HepG2 (cell line): ENCODE results near the gene NOTUM. TPM values are rescaled to one million over a fixed set of nuclear protein-coding genes. Genes with fewer than 3 reads are reported as not detected.

Experiments used
- AGO2 ChIP-seq: fragments of 200-400 bp; formaldehyde crosslinking; optimal IDR thresholded peaks from 2 replicates; pipeline ENCODE3; 2017; ENCODE audit warnings: mild to moderate bottlenecking, low read depth, low read length, moderate library complexity
- CBX5 ChIP-seq: sonication (generic); formaldehyde crosslinking; IDR thresholded peaks from 2 replicates; pipeline ENCODE4 v1.4.0; 2020; ENCODE audit warnings: missing genetic modification reagents, borderline replicate concordance
- DNMT3B ChIP-seq: conservative IDR thresholded peaks from 2 replicates; pipeline ENCODE4 v1.6.1; 2016; ENCODE audit warnings: missing biosample characterization, control low read depth
- EED ChIP-seq: sonication (generic); formaldehyde crosslinking; IDR thresholded peaks from 2 replicates; pipeline ENCODE4 v1.5.0; 2020; ENCODE audit warnings: mild to moderate bottlenecking, missing genetic modification reagents
- EP300 ChIP-seq, 3 experiments: sonication (generic) in 1 of 3; formaldehyde crosslinking in 1 of 3; IDR thresholded peaks; 2 replicates each; pipeline versions ENCODE4 v1.5.1 to v1.6.1; 2011 to 2020; ENCODE audit warnings: low read depth in 2 of 3, low read length in 2 of 3, borderline replicate concordance in 1 of 3, improper control_type of control experiment in 1 of 3, mild to moderate bottlenecking in 1 of 3, missing genetic modification reagents in 1 of 3, moderate library complexity in 1 of 3
- ETV6 ChIP-seq: sonication (generic); formaldehyde crosslinking; conservative IDR thresholded peaks from 2 replicates; pipeline ENCODE4 v1.4.0; 2020; ENCODE audit warnings: missing genetic modification reagents
- FOXO1 ChIP-seq: sonication (generic); formaldehyde crosslinking; IDR thresholded peaks from 2 replicates; pipeline ENCODE4 v1.4.0; 2020; ENCODE audit warnings: missing genetic modification reagents
- HES4 ChIP-seq: sonication (generic); formaldehyde crosslinking; IDR thresholded peaks from 2 replicates; pipeline ENCODE4 v1.9.0; 2021; ENCODE audit warnings: mild to moderate bottlenecking, missing genetic modification reagents, borderline replicate concordance
- HNRNPLL ChIP-seq: fragments of 200-400 bp; formaldehyde crosslinking; IDR thresholded peaks from 2 replicates; pipeline ENCODE4 v1.6.1; 2017; ENCODE audit warnings: mild to moderate bottlenecking, low read depth, low read length; ENCODE audit not compliant: poor library complexity, severe bottlenecking
- KDM3A ChIP-seq: IDR thresholded peaks from 2 replicates; pipeline ENCODE4 v1.6.1; 2018; ENCODE audit warnings: low read depth, missing compliant biosample characterization
- NCOA5 ChIP-seq: sonication (generic); formaldehyde crosslinking; IDR thresholded peaks from 2 replicates; pipeline ENCODE4 v1.4.0; 2020; ENCODE audit warnings: missing genetic modification reagents
- NRL ChIP-seq: sonication (generic); formaldehyde crosslinking; IDR thresholded peaks from 2 replicates; pipeline ENCODE4 v1.5.0; 2020; ENCODE audit warnings: missing genetic modification reagents, mild to moderate bottlenecking, moderate library complexity, borderline replicate concordance
- PHF21A ChIP-seq: sonication (generic); formaldehyde crosslinking; IDR thresholded peaks from 2 replicates; pipeline ENCODE4 v1.5.0; 2020; ENCODE audit warnings: mild to moderate bottlenecking, missing genetic modification reagents
- POLR2AphosphoS5 ChIP-seq: IDR thresholded peaks from 2 replicates; pipeline ENCODE4 v1.6.1; 2012; ENCODE audit warnings: low read depth, low read length
- SAP130 ChIP-seq: IDR thresholded peaks from 2 replicates; pipeline ENCODE4 v1.6.1; 2016; ENCODE audit warnings: low read depth
- TBX2 ChIP-seq: sonication (generic); formaldehyde crosslinking; IDR thresholded peaks from 2 replicates; pipeline ENCODE4 v1.5.0; 2020; ENCODE audit warnings: missing genetic modification reagents, mild to moderate bottlenecking, borderline replicate concordance
- TCF12 ChIP-seq, 2 experiments: fragments of 450-650 bp in 1 of 2; sonication (generic) in 1 of 2; formaldehyde crosslinking in 1 of 2; IDR thresholded peaks; 2 replicates each; pipeline versions ENCODE4 v1.6.1 to v1.8.0; 2017 to 2022; ENCODE audit warnings: antibody characterized with exemption in 1 of 2, mild to moderate bottlenecking in 1 of 2, missing genetic modification reagents in 1 of 2, moderate library complexity in 1 of 2
- ZNF224 ChIP-seq: sonication (generic); formaldehyde crosslinking; IDR thresholded peaks from 2 replicates; pipeline ENCODE4 v1.5.0; 2020; ENCODE audit warnings: mild to moderate bottlenecking, missing genetic modification reagents
- ZNF34 ChIP-seq: sonication (generic); formaldehyde crosslinking; IDR thresholded peaks from 2 replicates; pipeline ENCODE4 v1.4.0; 2020; ENCODE audit warnings: mild to moderate bottlenecking, missing genetic modification reagents, borderline replicate concordance
- ZNF501 ChIP-seq: sonication (generic); formaldehyde crosslinking; IDR thresholded peaks from 2 replicates; pipeline ENCODE4 v1.5.1; 2020; ENCODE audit warnings: mild to moderate bottlenecking, moderate library complexity, missing genetic modification reagents
- polyA plus RNA-seq, 8 experiments: library from polyadenylated mRNA; depleted of rRNA in 3 of 8; stranded (reverse) in 7 of 8; unstranded in 1 of 8; fragments of >200 nt; fragmentation: Illumina TruSeq in 4 of 8; extraction: Trizol in 4 of 8; gene quantifications; 2 replicates each; pipeline versions ENCODE4 v1.2.1 to v1.2.3, GENCODE V29; 2011 to 2016; ENCODE audit warnings: low read depth in 4 of 8, missing spikeins in 1 of 8, mixed read lengths in 1 of 8; ENCODE audit not compliant: insufficient read depth in 1 of 8
- total RNA-seq, 5 experiments: library from RNA; depleted of rRNA; stranded (reverse); fragments of >200 nt; fragmentation: Illumina TruSeq; extraction: Trizol; gene quantifications; 2 replicates each; pipeline ENCODE4 v1.2.3, GENCODE V29; 2016; ENCODE audit warnings: low read depth in 1 of 5
- TF ChIP-seq, protein P1 (sequence below): IDR thresholded peaks from 2 replicates; pipeline ENCODE4 v1.6.1; 2016
- TF ChIP-seq, protein P2 (sequence below): sonication (generic); formaldehyde crosslinking; IDR thresholded peaks from 2 replicates; pipeline ENCODE4 v1.4.0; 2020; ENCODE audit warnings: missing genetic modification reagents, low read depth, mild to moderate bottlenecking, borderline replicate concordance
- TF ChIP-seq, protein P3 (sequence below): IDR thresholded peaks from 2 replicates; pipeline ENCODE4 v1.6.1; 2016; ENCODE audit warnings: missing genetic modification reagents, missing compliant biosample characterization
- TF ChIP-seq, protein P4 (sequence below): IDR thresholded peaks from 2 replicates; pipeline ENCODE4 v1.6.1; 2016; ENCODE audit warnings: low read depth, control low read depth

The NOTUM gene
- total and polyA plus RNA-seq, 2 of the 13 experiments (the other 11 are each of a cell fraction or from before 2014, with no cell fraction given) = 150 to 160 TPM

DNA sequence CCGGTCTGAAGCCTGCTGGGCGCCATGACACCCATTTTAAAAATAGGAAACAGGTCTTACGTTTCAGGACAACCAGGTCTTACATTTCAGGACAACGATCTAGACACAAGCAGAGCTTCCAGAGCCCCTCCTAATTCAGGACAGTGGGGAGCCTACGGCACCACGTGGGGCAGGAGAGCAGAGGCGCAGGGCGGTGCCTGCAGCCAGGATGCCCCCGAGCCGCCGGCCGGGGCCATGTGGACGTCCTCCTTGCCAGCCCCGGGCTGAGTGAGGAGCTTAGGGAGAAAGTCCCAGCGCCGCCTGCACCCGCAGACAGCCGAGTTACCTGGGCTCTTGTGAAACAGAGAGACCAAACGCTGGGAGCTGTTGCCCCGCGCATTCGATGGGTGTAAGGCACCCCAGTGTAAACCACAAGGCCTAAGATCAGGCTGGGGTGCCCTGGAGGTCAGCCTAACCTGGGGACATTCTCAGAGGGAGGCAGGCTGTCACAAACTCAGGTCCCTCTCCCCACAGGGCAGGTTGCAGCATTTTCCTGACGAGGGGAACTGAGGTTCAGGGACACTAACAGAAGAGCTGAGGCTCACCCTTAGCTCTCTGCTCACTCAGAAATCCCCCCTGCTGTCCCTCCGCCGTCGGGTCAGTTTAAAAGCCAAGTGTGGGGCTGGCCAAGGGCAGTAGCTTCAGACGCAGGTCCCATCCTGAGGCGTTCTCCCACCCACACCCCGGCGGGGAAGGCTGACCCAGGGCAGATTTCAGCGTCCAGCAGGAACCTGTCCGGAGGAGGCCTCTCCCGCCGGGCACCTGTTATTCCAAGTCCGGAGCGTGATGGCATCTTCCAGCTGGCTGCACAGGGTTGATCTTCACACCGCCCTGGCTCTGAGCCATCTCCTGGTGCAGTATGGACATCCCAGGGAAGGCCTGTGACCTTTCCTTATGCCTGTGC lies 1.8 kb upstream of the NOTUM start (continued):
- TF ChIP-seq EP300 (IDR thresholded peaks at IDR 0.05; ENCODE audit: low read depth in 2 of 2, low read length in 2 of 2) = no peak
- TF ChIP-seq EP300 (CRISPR knock-in tag; IDR thresholded peaks at IDR 0.05; ENCODE audit: borderline replicate concordance) = peak; percentile 35
- TF ChIP-seq EED = no peak
- 0 out of 2 replicates have a peak, but pooled peaks have one; percentile 59 for TF ChIP-seq ZNF224 (CRISPR knock-in tag)
- TF ChIP-seq AGO2 = peak; percentile 95
- TF ChIP-seq, protein P1, sequence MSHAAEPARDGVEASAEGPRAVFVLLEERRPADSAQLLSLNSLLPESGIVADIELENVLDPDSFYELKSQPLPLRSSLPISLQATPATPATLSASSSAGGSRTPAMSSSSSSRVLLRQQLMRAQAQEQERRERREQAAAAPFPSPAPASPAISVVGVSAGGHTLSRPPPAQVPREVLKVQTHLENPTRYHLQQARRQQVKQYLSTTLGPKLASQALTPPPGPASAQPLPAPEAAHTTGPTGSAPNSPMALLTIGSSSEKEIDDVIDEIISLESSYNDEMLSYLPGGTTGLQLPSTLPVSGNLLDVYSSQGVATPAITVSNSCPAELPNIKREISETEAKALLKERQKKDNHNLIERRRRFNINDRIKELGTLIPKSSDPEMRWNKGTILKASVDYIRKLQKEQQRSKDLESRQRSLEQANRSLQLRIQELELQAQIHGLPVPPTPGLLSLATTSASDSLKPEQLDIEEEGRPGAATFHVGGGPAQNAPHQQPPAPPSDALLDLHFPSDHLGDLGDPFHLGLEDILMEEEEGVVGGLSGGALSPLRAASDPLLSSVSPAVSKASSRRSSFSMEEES (CRISPR knock-in tag) = peak; percentile 30; the same call in 1 of the 2 replicates
- peak; percentile 28; the same call in 1 of the 2 replicates for TF ChIP-seq HES4 (CRISPR knock-in tag)
- TF ChIP-seq ZNF34 (CRISPR knock-in tag) = 0 out of 2 replicates have a peak, but pooled peaks have one; percentile 27
- TF ChIP-seq, protein P2, sequence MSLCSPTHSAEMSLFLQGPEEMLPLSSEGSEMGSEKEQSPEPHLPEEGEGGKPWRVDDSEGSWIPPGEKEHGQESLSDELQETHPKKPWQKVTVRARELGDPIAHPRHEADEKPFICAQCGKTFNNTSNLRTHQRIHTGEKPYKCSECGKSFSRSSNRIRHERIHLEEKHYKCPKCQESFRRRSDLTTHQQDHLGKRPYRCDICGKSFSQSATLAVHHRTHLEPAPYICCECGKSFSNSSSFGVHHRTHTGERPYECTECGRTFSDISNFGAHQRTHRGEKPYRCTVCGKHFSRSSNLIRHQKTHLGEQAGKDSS (CRISPR knock-in tag) = peak; percentile 41
- TF ChIP-seq FOXO1 = 0 out of 2 replicates have a peak, but pooled peaks have one; percentile 22
- peak; percentile 66; the same call in 1 of the 2 replicates for TF ChIP-seq DNMT3B (CRISPR knock-in tag)
- TF ChIP-seq HNRNPLL = no peak
- peak; percentile 54 for TF ChIP-seq PHF21A (CRISPR knock-in tag)
- TF ChIP-seq SAP130 (CRISPR knock-in tag) = peak; percentile 44; the same call in 1 of the 2 replicates
- no peak for TF ChIP-seq ZNF501 (CRISPR knock-in tag)
- TF ChIP-seq POLR2AphosphoS5 = peak; percentile 32; the same call in 1 of the 2 replicates
- TF ChIP-seq, protein P3, sequence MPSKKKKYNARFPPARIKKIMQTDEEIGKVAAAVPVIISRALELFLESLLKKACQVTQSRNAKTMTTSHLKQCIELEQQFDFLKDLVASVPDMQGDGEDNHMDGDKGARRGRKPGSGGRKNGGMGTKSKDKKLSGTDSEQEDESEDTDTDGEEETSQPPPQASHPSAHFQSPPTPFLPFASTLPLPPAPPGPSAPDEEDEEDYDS (CRISPR knock-in tag) = 0 out of 2 replicates have a peak, but pooled peaks have one; percentile 10
- peak; percentile 37; the same call in 1 of the 2 replicates for TF ChIP-seq NRL (CRISPR knock-in tag)
- no peak for TF ChIP-seq KDM3A (CRISPR knock-in tag)
- TF ChIP-seq TBX2 (CRISPR knock-in tag) = 0 out of 2 replicates have a peak, but pooled peaks have one; percentile 22
- TF ChIP-seq TCF12 (IDR thresholded peaks at IDR 0.05) = no peak
- TF ChIP-seq TCF12 (CRISPR knock-in tag; IDR thresholded peaks at IDR 0.05) = 0 out of 2 replicates have a peak, but pooled peaks have one; percentile 6
- TF ChIP-seq CBX5 (CRISPR knock-in tag) = peak; percentile 8; the same call in 1 of the 2 replicates
- TF ChIP-seq NCOA5 = 0 out of 2 replicates have a peak, but pooled peaks have one; percentile 30
- TF ChIP-seq, protein P4, sequence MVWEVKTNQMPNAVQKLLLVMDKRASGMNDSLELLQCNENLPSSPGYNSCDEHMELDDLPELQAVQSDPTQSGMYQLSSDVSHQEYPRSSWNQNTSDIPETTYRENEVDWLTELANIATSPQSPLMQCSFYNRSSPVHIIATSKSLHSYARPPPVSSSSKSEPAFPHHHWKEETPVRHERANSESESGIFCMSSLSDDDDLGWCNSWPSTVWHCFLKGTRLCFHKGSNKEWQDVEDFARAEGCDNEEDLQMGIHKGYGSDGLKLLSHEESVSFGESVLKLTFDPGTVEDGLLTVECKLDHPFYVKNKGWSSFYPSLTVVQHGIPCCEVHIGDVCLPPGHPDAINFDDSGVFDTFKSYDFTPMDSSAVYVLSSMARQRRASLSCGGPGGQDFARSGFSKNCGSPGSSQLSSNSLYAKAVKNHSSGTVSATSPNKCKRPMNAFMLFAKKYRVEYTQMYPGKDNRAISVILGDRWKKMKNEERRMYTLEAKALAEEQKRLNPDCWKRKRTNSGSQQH (CRISPR knock-in tag) = 0 out of 2 replicates have a peak, but pooled peaks have one; percentile 11
- peak; percentile 56; the same call in 1 of the 2 replicates for TF ChIP-seq ETV6 (CRISPR knock-in tag)
